Activated CD8-positive, alpha-beta memory T cell treated with anti-CD3 and anti-CD28 coated beads, Interleukin-2, amount 50 U/mL, for 48 hours (primary cell): ENCODE measurements around the gene PNPO.

Experiments
- DNase-seq: peaks from one replicate; pipeline ENCODE4 v3.0.0-alpha.2; 2020

The PNPO gene

GRCh38 chr17:47952171-47953021 is 11.0 kb downstream of the PNPO start:
- no peak for DNase-seq

DNA sequence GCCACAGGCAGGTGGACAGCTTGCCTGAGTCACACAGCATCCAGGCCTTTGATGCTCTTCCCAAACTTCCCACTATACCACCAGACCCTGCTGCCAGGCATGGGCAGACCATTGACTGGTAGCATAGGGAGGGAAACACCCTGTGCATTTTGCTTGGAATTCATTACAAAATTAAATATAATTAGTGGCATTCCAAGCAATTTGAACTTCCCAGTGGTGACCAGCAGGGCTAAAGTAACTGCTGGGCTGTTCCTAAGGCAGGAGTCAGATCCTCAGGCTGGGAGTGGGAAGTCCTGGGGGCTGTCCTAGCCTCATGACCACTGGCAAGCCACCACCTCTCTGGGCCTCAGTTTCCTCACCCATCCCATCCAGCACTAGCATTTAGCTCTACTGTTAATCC is 12.5 kb downstream of the PNPO start:
- no peak for DNase-seq

GRCh38 chr17:47955497-47956461 is 14.4 kb downstream of the PNPO start:
- no peak for DNase-seq

DNA sequence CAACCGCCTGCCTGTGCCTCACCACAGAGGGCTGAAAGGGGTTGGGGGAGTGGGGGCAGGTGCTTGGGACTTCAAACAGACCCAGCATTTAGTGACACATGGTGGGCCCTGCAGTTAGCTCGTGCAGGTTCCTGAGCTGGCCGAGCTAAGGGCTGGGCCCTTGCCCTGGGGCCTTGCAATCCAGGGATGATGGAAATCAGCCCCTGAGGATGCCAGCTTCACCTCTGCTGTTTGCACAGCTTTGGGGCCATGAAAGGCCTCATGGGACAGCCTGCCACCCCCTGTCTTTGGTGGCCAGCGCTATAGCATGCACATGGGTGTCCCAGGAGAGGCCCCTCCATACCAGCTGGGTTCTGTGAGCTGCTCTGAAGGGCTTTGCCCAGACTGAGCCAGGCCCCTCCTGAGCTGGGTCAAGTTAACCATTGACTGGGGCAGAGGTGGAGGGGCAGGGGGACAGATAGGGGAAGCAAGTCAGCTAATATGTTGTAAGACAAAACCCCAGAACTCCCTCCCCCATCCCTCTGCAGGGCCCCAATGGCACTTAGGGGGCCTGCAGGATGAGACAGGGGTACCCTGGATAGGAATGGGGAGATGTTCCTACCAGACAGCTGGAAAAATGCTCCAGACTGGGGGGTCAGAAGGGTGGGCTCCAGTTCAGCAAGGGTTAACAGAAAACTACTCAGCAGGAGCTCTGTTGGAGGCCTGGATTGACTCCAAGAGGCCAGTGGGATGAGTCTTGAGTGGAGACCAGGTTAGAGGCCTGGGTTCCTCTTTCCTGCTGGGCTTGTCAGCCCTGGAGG is 15.6 kb downstream of the PNPO start:
- no peak for DNase-seq

- no peak for DNase-seq
Measured at GRCh38 chr17:47957591-47958490, 16.5 kb downstream of the PNPO start, which contains the start of gene PRR15L. TSS of gene PRR15L (minus strand) at chr17:47957883. CDS start at chr17:47953234, 4,649 bp downstream.

- DNase-seq: no peak
Measured at GRCh38 chr17:47959825-47960655, 18.7 kb downstream of the PNPO start.

GRCh38 chr17:47961406-47961805 is 20.0 kb downstream of the PNPO start:
- DNase-seq: no peak

DNA sequence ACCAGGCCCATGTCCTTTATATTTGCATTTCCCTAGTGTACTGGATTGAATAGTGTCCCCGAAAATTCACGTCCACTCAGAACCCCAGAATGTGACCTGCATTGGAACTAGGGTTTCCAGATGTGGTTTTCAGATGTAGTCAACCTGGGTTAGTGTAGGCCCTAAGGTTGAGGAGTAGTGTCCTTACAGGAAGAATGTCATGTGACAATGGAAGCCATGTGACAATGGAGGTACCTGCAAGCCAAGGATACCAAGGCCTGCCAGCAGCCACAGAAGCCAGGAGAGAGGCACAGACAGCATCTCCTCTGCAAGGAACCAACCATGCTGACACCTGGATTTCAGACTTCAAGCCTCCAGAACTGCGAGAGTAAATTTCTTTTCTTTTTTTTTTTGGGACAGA is 21.5 kb downstream of the PNPO start:
- no peak for DNase-seq

GRCh38 chr17:47964856-47965255 is 23.5 kb downstream of the PNPO start:
- DNase-seq: no peak

- DNase-seq: no peak
Measured at GRCh38 chr17:47966079-47966519, 24.7 kb downstream of the PNPO start.

DNA sequence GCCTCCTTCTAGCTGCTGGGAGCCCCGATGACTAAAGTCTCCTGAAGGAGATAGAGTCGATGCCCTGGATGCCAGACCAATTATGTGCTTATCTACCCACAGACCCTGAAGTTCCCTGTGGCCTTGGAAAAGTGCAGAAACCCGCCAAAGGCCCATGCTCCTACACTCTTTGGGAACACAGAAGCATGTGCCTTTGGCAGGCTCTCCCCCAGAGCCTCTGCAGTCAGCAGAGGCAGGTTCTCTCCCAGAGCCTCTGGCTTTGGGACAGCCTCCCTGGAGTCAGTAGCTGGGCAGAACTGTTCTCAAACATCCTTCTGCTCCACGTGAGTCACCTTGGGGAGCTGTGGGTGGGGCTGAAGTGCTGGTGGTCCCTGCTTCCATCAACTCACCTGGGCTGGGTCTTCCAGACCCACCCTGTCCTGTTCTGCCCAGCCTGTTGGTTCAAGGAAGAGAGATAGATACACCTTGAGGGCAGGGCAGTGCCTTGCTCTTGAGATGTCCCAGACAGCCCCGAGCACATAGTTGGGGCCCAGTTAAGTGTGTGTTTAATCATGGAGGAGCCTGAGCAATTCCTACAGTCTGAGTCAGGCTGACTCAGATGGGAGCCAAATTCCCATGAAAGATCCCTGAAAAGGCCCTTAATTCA is 26.4 kb downstream of the PNPO start:
- DNase-seq: no peak

- DNase-seq: no peak
Measured at GRCh38 chr17:47968836-47969235, 27.5 kb downstream of the PNPO start.

GRCh38 chr17:47969930-47970724 is 28.8 kb downstream of the PNPO start:
- no peak for DNase-seq

DNA sequence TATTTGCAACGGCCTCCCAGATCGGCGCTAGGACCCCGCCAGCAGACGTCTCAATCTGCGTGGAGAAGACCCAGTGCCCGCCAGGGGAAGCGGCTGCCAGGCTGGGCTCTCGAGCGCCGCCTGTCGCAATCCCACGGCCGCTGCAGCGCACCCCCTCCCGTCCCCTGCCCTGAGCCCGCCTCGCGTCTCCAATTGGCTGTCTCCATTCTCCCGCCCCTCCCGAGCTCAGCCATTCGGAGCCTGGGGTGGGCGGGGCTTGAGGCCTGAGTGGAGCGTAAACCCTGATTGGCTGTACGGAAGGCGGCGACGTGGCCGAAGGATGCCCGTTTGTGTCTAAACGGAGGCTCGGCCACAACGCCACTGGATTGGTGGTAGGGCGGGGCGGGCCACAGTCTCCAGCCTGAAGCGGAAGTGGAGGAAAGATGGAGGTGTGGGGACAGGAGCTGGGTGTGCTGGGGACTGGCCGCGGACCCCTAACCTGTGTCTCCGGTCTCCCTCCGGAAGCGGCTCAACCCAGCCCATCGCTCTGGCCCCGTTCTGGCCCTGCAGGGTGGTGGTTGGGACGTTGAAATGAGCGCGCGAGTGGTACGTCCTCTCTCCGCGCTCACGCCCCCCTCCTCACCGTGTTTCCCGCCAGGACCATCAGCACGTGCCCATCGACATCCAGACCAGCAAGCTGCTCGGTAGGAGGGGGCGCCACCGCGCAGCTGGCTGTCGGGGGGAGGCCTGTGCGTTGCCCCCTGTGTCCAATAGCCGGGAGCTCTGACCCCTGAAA is 29.5 kb downstream of the PNPO start, which contains the start of gene CDK5RAP3:
CDK5RAP3 (plus strand) TSS at position 389 of the 775 bp plus-strand sequence; CDS start at position 423, 34 bp downstream.
- DNase-seq: peak; percentile 99

GRCh38 chr17:47973541-47973940 is 32.2 kb downstream of the PNPO start:
- DNase-seq: no peak

- no peak for DNase-seq
Measured at GRCh38 chr17:47975189-47975822, 33.9 kb downstream of the PNPO start.

GRCh38 chr17:47975823-47976205 is 34.4 kb downstream of the PNPO start:
- no peak for DNase-seq

DNA sequence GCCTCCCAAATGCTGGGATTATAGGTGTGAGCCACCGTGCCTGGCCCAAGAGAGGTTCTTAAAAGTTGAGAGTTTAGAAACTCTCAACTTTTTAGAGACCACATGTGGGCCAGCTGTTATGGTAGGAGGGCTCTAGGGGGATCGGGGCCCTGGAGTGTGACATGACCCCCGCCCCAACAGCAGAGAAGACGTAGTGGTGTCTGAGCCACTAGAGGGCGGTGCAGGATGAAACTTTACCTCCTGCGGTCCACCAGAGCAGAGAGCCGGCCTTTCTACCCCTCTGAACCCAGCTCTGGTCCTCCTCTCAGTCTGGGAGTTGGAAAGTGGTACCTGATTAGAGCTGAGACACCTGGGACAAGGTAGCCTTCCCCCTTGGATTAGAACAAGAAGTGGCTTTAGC is 37.0 kb downstream of the PNPO start:
- DNase-seq: peak; percentile 68
